C4-2B (cell line): ENCODE results near the gene ETV6.

Experiments
- ZFX ChIP-seq: fragments of 450-650 bp; IDR thresholded peaks from 2 replicates; pipeline ENCODE4 v1.6.1; 2017
- TF ChIP-seq, protein P1 (sequence below): fragments of 450-650 bp; conservative IDR thresholded peaks from 2 replicates; pipeline ENCODE4 v1.5.1; 2017; ENCODE audit warnings: mild to moderate bottlenecking

DNA sequence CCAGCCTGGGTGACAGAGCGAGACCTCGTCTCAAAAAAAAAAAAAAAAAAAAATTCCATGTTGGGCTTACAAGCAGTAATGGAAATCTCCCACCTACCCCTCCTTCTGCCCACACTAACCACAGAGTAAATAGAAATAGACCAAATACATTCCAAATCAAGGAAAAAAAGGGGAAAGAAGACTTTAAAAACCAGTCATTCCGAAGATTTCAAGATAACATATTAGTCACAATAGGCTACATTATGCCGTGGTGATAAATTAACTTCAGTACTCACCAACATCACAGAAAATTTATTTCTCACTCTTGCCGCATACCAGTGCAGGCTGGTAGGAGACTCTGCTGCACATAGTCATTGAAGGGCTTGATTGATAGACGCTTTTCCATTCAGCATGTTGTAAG is 15.5 kb upstream of the ETV6 start:
- TF ChIP-seq, protein P1, sequence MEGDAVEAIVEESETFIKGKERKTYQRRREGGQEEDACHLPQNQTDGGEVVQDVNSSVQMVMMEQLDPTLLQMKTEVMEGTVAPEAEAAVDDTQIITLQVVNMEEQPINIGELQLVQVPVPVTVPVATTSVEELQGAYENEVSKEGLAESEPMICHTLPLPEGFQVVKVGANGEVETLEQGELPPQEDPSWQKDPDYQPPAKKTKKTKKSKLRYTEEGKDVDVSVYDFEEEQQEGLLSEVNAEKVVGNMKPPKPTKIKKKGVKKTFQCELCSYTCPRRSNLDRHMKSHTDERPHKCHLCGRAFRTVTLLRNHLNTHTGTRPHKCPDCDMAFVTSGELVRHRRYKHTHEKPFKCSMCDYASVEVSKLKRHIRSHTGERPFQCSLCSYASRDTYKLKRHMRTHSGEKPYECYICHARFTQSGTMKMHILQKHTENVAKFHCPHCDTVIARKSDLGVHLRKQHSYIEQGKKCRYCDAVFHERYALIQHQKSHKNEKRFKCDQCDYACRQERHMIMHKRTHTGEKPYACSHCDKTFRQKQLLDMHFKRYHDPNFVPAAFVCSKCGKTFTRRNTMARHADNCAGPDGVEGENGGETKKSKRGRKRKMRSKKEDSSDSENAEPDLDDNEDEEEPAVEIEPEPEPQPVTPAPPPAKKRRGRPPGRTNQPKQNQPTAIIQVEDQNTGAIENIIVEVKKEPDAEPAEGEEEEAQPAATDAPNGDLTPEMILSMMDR, result no peak
- no peak for TF ChIP-seq ZFX
